ENCODE results near the gene EDNRB.

- TF ChIP-seq, protein P1, sequence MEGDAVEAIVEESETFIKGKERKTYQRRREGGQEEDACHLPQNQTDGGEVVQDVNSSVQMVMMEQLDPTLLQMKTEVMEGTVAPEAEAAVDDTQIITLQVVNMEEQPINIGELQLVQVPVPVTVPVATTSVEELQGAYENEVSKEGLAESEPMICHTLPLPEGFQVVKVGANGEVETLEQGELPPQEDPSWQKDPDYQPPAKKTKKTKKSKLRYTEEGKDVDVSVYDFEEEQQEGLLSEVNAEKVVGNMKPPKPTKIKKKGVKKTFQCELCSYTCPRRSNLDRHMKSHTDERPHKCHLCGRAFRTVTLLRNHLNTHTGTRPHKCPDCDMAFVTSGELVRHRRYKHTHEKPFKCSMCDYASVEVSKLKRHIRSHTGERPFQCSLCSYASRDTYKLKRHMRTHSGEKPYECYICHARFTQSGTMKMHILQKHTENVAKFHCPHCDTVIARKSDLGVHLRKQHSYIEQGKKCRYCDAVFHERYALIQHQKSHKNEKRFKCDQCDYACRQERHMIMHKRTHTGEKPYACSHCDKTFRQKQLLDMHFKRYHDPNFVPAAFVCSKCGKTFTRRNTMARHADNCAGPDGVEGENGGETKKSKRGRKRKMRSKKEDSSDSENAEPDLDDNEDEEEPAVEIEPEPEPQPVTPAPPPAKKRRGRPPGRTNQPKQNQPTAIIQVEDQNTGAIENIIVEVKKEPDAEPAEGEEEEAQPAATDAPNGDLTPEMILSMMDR (conservative IDR thresholded peaks at IDR 0.05 in 1 of 2, IDR thresholded peaks at IDR 0.05 in 1 of 2; ENCODE audit: extremely low read depth in 1 of 2, insufficient read depth in 1 of 2, low read depth in 1 of 2, low read length in 2 of 2): no peak
- no peak for TF ChIP-seq EZH2 (IDR thresholded peaks at IDR 0.05; ENCODE audit: borderline replicate concordance, low read length)
Observed at GRCh38 chr13:77913003-77913402, 5.6 kb downstream of the EDNRB start.
